PC-3 (cell line): ENCODE results near the gene PYGM. TPM values are rescaled to one million over a fixed set of nuclear protein-coding genes. Genes with fewer than 3 reads are reported as not detected.

Experiments
- ATAC-seq: fragments of 200-7000 bp; cut with Tn5 transposase; 2 replicates; pipeline ENCODE4 v1.9.1; 2020; ENCODE audit warnings: mild to moderate bottlenecking, moderate library complexity
- BruUV-seq: library from RNA; stranded (reverse); fragments of 400-500 nt; replicated peaks from 2 replicates; lab custom pipeline; 2021; lab: Mats Ljungman, UMichigan
- CTCF ChIA-PET: fragments of 300-600 bp; sonication (Branson Sonifier 250); formaldehyde crosslinking; loops from one replicate; lab custom pipeline; 2022; ENCODE audit warnings: antibody characterized with exemption; lab: Charles Lee
- POLR2A ChIA-PET: fragments of 300-600 bp; sonication (Branson Sonifier 250); formaldehyde crosslinking; loops from one replicate; lab custom pipeline; 2022; ENCODE audit warnings: antibody characterized with exemption; ENCODE audit not compliant: unreplicated experiment; lab: Charles Lee
- DNase-seq: peaks from one replicate; pipeline ENCODE4 v3.0.0-alpha.2; 2015
- H2AFZ ChIP-seq: fragments of 300-600 bp; sonication (generic); 2 replicates; pipeline ENCODE4 v1.6.0; 2016; ENCODE audit warnings: antibody characterized with exemption, low read length
- H3F3A ChIP-seq: fragments of 300-600 bp; sonication (generic); one replicate; pipeline ENCODE4 v1.6.0; 2017; ENCODE audit warnings: antibody characterized with exemption, low read length, control low read depth, mild to moderate bottlenecking; ENCODE audit not compliant: unreplicated experiment
- H3K27ac ChIP-seq: fragments of 300-600 bp; sonication (generic); 2 replicates; pipeline ENCODE4 v1.5.1; 2016; ENCODE audit warnings: mild to moderate bottlenecking, low read length
- H3K27me3 ChIP-seq: fragments of 300-600 bp; sonication (generic); 2 replicates; pipeline ENCODE4 v1.6.1; 2016; ENCODE audit warnings: low read length, mixed read lengths
- H3K36me3 ChIP-seq: fragments of 300-600 bp; sonication (generic); 2 replicates; pipeline ENCODE4 v1.6.1; 2016; ENCODE audit warnings: low read depth, mixed run types, low read length, mixed read lengths
- H3K4me1 ChIP-seq: fragments of 300-600 bp; sonication (generic); 2 replicates; pipeline ENCODE4 v1.5.1; 2016; ENCODE audit warnings: low read length; ENCODE audit not compliant: insufficient read depth
- H3K4me2 ChIP-seq: fragments of 300-600 bp; sonication (generic); 2 replicates; pipeline ENCODE4 v1.6.0; 2016; ENCODE audit warnings: low read length
- H3K4me3 ChIP-seq: fragments of 300-600 bp; sonication (generic); 2 replicates; pipeline ENCODE4 v1.5.1; 2016; ENCODE audit warnings: mild to moderate bottlenecking, low read length, mixed read lengths
- H3K79me2 ChIP-seq: fragments of 300-600 bp; sonication (generic); 2 replicates; pipeline ENCODE4 v1.6.1; 2017; ENCODE audit warnings: low read length, mixed read lengths
- H3K9ac ChIP-seq: fragments of 300-600 bp; sonication (generic); 2 replicates; pipeline ENCODE4 v1.6.0; 2016; ENCODE audit warnings: mild to moderate bottlenecking, low read length
- H3K9me2 ChIP-seq: fragments of 300-600 bp; sonication (generic); replicated peaks from 2 replicates; pipeline ENCODE4 v1.6.1; 2016; ENCODE audit warnings: mixed run types, low read length, mixed read lengths
- H3K9me3 ChIP-seq: fragments of 300-600 bp; sonication (generic); 2 replicates; pipeline ENCODE4 v1.6.1; 2016; ENCODE audit warnings: low read length, mixed read lengths
- H4K20me1 ChIP-seq: fragments of 300-600 bp; sonication (generic); 2 replicates; pipeline ENCODE4 v1.6.1; 2016; ENCODE audit warnings: low read length, mixed read lengths
- CTCF ChIP-seq: fragments of 300-600 bp; sonication (generic); conservative IDR thresholded peaks from 2 replicates; pipeline ENCODE4 v1.5.1; 2017; ENCODE audit warnings: antibody characterized with exemption, low read depth, mild to moderate bottlenecking, low read length
- EZH2 ChIP-seq: fragments of 300-600 bp; sonication (generic); IDR thresholded peaks from one replicate; pipeline ENCODE4 v1.6.1; 2017; ENCODE audit warnings: antibody characterized with exemption, mild to moderate bottlenecking, low read length; ENCODE audit not compliant: unreplicated experiment
- EZH2phosphoT487 ChIP-seq: fragments of 300-600 bp; sonication (generic); IDR thresholded peaks from 2 replicates; pipeline ENCODE4 v1.6.1; 2018; ENCODE audit warnings: mild to moderate bottlenecking, antibody characterized with exemption, low read length, borderline replicate concordance
- intact Hi-C: fragments of 100-400 bp; cut with micrococcal nuclease; formaldehyde crosslinking; loops from 2 replicates; pipeline ENCODE4 v1.9.0; 2023
- total RNA-seq: library from RNA; depleted of rRNA; stranded (reverse); fragments of >200 nt; gene quantifications from 2 replicates; pipeline ENCODE4 v1.2.3, GENCODE V29; 2014

The PYGM gene
- total RNA-seq, 1 experiment from 2014 or later = 0.95 TPM

- BruUV-seq = no TSS peak
- H3K9me2 ChIP-seq = no peaks in the 10 kb centered on the region
- CTCF ChIA-PET = no interaction called here
- H3K27me3 ChIP-seq = no peaks in the 10 kb centered on the region
- ATAC-seq (0 out of 2 replicates have a peak, but pooled peaks have one; percentile 3), DNase-seq (no peak)
- H3K4me3 ChIP-seq = no peak overlapping the region
- no peak for TF ChIP-seq CTCF
- no peak for TF ChIP-seq EZH2
- TF ChIP-seq EZH2phosphoT487 = no peak
- peaks cover 35% of the 10 kb centered on the region for H3F3A ChIP-seq
- intact Hi-C loops = no loop called here
- no peak overlapping the region for H3K27ac ChIP-seq
- H3K79me2 ChIP-seq = no peaks in the 10 kb centered on the region
- no peak overlapping the region for H3K4me2 ChIP-seq
- no peak overlapping the region for H2AFZ ChIP-seq
- POLR2A ChIA-PET = interaction anchor here (0.7 kb wide), 1 partner anchor 18 kb away, joined by 5 read pairs; no protein-coding TSS in a partner anchor
- no peaks in the 10 kb centered on the region for H3K9me3 ChIP-seq
- peaks cover 28% of the 10 kb centered on the region for H4K20me1 ChIP-seq
- no peak overlapping the region for H3K9ac ChIP-seq
- H3K4me1 ChIP-seq = no peaks in the 10 kb centered on the region
- peaks cover 32% of the 10 kb centered on the region for H3K36me3 ChIP-seq
Observed at GRCh38 chr11:64760759-64761420, 1.1 kb upstream of the PYGM start.

- Histone ChIP-seq H3K9ac (no peak overlapping the region), H3K27ac (no peak overlapping the region), H3K79me2 (no peaks in the 10 kb centered on the region), H2AFZ (no peak overlapping the region), H3K36me3 (peaks cover 18% of the 10 kb centered on the region), H3F3A (peaks cover 24% of the 10 kb centered on the region), H3K4me3 (no peak overlapping the region), H3K9me2 (no peaks in the 10 kb centered on the region), H3K4me2 (no peak overlapping the region), H3K9me3 (no peaks in the 10 kb centered on the region), H4K20me1 (peaks cover 16% of the 10 kb centered on the region), H3K27me3 (no peaks in the 10 kb centered on the region), H3K4me1 (no peaks in the 10 kb centered on the region)
- intact Hi-C loops = no loop called here
- ChIA-PET POLR2A (no interaction called here), CTCF (no interaction called here)
- no peak for ATAC-seq
- no peak for DNase-seq
- BruUV-seq = no TSS peak
- TF ChIP-seq CTCF (no peak), EZH2phosphoT487 (no peak), EZH2 (no peak)
Observed at GRCh38 chr11:64759131-64759721, 548 bp downstream of the PYGM start.
